ENCODE data around the gene ASCL2.

ASCL2 gene

DNA sequence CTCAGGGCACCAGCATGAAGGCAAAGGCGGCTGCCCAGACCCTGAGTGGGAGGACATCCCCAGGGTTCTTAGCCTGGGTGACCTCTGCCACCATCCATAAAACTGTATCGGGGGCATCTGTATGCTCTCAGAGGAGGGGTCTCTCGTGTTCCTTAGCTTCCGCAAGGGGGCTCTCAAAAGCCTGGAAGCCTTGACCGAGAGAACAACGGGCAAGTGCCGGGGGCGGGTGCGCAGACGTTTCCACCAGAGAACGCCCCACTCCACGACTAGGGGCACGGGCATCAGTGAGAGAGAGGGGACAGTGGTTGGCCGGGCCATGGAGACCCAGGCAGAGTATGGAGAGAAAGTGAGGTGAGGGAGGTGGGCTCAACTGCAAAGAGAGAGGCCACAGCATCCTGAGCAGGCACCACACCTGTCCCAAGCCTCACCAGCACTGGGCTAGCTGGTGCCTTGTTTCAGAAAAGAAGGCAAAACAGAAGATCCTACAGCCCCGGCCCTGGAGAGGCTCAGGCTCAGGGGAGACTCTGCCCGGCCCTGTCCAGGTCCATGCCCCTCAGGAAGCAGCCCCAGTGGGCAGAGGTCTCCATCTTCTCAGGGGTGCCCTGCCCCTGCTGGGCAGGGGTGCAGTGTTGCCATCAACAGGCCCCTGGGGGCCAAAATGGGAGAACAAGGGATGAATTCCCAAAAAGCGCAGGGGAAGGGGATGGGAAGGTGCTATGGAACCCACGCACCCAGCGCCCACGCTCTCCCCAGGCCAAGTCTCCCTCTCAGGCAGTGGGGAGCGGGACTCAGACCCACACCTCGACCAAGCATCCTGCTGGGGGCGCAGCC is 37.3 kb upstream of the ASCL2 start:
- DNase-seq: no peak

DNA sequence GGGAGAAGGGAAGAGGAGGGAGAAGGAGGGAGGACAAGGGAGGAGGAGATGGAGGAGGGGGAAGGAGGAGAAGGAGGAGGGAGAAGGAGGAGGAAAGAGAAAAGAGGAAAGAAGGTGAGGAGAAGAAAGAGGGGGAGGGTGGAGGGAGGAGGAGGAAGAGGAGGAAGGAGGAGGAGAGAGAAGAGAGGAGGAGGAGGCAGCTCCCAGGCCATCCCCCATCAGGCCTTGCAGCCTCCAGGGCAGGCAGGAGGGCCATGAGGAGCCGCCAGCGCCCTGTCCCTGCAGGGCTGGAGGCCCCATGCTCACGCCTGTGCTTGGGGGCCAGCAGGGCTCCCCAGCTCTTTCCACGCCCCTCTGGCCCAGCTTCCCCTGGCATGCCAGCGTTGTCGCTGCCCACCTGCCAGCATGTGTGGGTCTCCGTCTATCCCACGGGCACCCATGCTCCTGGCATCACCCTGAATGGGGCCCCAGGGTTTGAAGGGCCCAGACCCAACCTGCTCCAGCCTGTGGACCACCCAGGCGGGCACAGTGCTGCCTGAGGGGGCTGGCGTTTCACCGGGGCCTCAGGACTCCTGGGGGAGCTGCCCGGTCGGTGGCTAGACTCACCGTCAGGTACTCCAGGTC is 36.6 kb upstream of the ASCL2 start:
- no peak for DNase-seq

DNA sequence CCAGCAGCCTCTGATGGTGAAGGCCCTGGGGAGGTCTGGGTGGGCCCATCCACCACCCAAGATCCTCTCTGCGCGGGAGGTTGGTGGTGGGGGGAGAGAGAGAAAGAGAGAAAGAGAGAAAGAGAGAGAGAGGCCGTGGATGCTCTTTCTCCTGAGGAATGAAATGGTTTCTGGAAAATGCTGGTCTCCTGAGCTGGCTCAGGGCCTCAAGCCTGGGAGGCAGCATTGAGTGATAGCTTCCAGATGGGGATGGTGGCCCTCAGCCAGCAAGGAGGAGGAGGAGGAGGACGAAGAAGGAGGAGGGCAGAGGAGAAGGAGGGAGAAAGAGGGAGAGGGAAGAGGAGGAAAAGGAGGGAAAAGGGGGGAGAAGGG is 36.0 kb upstream of the ASCL2 start:
- no peak for DNase-seq

DNA sequence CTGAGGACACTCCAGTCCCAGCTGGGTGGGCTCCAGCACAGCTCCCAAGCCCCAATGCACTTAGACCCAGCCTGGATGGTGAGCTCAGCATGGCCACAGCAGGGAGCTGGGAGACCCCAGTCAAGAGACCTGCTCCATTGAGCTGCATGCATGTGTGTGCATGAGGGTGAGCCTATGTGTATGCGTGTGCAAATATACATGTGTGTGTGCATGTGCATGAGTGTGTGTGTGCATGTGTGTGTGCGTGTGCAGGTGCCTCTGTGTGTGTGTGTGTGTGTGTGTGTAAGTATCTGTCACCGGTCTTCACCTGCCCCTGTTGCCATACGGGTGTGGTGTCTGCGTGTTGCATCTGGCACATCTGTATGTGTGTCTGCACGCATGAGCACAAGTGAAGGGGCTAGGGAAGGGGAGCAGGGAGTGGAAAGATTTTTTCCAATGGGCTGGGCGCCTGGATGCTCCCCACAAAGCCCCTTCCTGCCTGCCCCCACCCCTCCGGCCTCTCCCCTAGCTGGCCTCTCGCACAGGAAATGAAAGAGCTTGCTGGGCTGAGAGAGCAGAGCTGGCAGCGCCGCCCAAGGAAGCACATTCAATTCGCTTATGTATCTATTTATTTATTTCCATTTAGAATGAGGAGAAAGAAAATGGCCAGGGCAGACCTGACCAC is 35.5 kb upstream of the ASCL2 start:
- DNase-seq: no peak

DNA sequence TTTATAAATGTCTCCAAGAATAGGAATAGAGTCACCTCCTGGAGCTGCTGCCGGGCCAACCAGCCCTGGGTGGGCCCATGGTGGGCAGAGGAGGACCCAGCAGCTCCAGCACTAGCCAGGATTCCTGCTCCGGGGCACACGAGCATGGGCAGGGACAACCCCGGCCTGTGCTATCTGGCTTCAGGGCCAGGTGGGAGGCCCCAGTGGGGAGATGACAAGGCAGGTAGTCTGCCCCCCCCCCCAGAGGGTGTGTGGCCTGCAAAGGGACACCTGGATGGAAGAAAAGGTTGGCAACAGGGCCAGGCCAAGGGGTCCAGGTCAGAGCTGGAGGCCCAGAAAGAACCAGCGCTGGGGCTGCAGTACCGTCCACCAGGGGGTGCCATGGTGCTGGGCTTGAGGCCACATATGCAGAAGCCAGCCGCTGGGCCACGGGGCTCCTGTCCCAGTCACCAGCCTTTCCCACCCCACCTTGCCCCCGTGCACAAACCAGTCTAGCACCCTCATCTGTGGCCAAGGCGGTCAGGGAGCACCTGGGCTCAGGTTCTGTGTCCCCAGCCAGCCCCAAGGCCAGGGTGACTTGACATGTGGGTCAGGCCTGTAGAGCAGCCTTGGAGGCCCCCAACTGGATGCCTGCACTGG is 34.9 kb upstream of the ASCL2 start:
- peak; percentile 38 for DNase-seq

DNA sequence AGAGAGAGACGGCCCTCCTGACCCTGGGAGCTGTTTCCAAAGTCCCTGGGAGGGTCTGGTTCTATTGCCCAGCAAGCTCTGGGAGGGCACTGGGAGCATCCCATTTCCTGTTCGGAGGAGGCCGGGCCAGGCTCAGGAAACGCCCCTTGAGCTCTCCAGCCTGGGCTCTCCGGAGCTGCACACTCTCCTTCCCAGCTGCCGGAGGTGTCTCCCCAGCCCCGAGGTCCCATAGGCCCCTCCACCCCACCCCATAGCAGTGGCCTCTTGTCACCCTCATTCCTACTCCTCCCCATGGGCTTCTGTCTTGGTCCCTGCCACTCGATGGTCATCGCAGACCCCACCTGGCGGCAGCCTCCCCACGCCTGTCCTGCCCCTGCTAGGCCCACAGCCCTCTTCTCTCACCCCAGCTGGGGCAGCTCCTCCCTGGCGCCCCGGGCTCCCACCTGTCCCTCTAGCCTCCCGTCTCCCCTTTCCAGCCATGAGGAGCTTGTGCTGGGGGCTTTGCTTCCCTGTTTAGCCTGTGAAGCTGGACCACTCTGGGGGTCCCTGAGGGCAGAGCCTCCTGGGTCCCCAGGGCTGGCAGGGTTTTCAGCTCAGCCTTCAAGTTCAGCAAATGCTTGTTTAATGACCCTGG is 34.2 kb upstream of the ASCL2 start:
- no peak for DNase-seq

DNA sequence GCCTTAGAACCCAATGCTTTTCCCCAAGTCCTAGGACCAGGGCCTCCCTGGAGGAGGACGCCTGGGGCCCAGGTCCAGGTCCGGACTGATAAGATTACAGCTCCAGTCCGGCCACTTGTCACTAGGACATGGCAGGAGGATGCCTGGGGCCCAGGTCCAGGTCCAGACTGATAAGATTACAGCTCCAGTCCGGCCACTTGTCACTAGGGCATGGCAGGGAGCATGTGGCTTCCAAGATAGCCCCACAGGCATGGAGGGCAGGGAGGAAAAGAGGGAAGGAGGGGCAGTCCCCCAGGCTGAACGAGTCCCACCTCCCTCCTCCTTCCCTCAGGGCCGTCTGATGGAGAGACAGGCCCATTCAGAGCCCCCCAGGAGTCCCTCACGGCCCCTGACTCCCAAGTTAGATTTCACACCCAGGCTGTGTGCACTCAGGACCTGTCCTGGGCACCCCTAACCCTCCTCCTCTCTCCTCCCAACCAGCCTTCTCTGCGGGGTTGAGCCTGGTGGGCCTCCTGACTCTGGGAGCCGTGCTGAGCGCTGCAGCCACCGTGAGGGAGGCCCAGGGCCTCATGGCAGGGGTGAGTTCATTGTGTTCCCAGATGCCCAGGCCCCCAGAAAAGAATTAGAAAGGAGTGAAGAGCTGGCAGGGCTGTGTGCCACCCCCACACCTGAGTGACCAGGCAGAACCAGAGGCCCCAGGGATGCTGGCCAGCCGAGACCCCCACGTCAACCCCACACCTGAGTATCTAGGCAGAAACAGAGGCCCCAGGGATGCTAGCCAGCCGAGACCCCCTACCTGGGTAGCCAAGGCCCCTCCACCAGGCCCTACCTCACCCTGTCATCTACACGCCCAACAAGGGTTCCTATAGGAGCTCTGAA is 33.5 kb upstream of the ASCL2 start:
- no peak for DNase-seq

DNA sequence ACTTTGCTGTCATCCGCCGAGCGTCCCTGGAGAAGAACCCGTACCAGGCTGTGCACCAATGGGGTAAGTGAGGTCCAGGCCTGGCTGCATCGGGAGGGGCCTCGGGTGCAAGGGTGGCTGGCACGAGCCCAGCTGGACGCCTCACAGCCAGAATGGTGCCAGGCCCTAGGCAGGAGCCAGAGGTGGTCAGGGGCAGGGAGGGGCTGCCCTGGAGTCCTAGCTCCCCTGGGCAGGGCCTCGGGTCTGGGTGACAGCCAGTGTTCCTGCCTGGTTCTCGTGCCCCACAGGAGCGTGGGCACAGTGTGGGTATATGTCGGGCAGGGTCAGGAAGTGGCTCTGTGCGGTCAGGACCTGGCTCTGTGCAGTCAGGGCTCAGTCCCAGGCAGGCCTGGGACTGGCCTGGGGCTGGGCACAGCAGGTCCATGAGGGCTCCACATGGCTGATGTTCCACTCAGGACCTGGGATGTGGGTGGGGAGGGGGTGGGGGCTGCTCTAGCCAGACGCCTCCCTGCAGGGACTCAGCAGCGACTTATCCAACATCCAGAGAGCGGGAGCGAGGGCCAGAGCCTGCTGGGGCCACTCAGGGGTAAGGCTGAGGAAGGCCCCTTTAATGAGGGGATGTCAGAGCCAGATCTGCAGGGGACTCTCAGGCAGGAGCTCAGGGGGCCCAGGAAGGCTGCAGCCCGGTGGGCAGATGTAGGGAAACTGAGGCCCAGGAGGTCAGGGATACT is 32.7 kb upstream of the ASCL2 start:
- DNase-seq: no peak

DNA sequence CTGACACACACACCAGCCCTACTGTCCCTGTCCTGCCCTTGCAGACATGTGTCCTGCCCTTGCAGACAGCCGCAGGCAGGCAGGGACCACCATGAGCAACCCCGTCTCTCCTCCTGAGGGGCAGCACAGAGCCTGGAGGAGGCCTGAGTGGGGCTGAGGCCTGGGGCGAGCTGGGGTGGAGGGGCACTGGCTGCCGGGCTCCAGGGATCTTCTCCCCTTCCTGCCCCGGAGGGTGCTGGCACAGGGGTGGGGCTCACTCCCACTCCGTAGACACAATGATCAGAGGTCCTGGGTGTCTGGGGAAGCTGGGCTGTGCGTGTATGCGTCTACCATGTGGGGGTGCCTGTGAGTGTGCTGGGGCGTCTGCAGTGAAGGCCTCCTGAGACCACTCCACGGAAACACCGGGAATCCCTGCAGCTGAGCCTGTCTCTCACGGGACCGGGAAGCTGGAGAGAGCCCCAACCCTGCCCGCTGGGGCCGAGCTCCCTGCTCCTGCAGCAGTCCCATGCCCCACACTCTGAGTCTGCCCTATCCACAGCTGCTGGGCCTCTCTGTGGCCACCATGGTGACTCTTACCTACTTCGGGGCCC is 32.0 kb upstream of the ASCL2 start:
- DNase-seq: no peak

DNA sequence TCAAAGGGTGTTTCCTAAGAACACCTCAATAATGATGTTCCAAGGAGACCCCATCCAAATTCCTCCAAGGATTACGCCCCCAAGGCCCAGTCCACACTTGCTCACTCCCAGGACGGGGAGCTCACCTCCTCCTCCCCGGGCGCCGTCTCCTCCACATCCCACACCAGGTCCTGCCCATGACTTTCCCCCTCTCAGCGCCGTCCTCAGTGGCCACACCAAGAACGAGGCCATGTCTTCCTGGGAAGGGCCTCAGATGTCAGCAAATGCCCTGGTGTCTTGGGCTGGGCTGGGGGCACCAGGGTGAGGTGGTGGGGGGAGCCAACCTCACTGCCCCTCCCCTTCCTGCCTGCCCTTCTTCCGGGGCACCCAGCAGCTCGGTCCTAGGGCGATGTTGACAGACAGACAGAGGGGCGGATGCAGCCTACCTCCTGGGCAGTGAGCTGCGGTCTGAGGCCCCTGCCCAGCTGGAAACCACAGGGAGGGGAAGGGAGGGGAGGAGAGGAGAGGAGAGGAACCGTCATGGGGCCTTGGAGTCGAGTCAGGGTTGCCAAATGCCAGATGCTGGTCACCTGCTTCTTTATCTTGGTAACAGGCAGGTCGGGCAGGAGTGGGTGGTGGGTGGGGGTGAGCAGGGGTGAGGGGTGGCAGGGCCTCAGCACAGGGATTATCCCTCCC is 31.4 kb upstream of the ASCL2 start, which contains the start of the genes C11orf21 and TSPAN32:
Gene C11orf21 (minus strand): TSS at position 288 of the 675 bp plus-strand sequence. CDS start 110 bp downstream, at position 178.
Gene TSPAN32 (plus strand): TSS at position 383 of the 675 bp plus-strand sequence. CDS start 137 bp downstream, at position 520.
- DNase-seq: no peak

DNA sequence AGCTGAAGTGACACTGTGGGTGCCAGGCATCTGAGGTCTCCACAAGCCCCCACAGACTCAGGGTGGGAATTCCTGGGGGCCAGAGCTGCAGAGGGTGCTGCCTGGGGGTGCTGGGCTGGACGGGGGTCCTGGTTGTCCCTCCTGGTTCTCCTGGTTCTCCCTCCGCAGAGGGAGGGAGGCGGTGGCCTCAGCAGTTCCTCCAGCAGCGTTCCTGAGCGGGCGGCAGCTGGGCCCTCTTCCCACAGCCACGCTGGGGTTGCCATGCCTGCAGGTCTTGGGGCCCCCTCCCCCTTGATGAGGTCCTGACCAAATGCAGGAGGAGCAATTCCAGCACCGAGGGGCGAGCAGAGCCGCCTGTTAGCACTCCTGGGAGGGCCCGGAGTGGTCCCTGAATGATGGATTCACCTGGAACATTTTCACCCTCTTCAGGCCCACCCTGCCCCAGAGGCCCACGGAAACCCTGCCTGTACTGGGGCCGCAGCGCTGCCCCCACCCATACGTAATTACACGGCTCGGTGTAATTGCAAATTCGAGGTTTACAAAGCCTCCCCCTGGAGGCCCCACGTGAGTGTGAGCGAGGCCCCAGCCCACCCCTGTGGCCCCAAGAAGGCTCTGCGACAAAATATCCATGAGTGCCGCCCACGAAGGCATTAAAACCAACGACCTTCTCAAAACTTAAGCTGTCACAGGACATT is 30.7 kb upstream of the ASCL2 start:
- DNase-seq: no peak

DNA sequence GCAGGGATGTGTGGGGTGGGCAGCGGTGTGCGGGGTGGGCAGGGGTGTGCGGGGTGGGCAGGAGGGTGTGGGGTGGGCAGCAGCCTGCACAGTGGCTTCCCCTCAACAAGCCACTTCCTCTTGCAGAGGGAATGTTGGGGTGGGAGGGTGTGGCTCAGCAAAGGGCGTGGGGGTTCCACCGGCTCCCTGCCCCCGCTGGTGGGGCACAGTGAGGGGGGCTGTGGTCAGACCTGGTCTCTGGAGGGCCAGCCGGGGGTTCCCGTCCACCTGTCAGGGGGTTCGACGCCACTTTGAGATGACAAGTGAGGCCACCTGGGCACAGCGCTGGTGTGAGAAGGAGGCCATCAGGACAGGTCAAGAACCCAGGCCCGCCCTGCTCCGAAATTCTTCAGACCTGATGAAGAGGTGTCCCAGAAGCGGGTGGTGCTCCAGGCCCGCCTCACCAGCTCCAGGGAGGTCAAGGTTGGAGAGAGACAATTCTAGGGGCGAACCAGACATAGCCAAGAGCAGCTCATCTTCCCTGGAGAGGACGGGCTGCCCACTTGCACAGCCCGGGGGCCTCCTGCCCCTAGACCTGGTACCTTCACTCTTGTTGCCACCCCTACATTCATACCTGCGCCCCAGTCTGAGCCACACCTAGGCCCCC is 30.0 kb upstream of the ASCL2 start:
- no peak for DNase-seq

DNA sequence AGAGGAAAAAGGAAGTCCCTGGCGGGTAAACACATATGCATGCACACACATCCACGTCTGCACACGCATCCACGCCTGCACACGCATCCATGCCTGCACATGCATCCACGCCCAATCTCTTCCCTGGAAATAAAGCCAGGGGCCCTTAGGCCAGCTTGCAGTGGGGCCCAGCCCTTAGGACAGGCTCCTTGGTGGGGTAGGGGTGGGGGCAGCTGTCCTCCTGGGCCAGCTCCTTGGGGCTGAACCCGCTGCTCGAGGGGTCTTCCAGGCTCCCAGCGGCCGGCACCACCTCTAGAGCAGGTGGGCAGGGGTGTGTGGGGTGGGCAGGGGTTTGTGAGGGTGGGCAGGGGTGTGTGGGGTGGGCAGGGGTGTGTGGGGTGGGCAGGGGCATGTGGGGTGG is 29.4 kb upstream of the ASCL2 start:
- DNase-seq: no peak

DNA sequence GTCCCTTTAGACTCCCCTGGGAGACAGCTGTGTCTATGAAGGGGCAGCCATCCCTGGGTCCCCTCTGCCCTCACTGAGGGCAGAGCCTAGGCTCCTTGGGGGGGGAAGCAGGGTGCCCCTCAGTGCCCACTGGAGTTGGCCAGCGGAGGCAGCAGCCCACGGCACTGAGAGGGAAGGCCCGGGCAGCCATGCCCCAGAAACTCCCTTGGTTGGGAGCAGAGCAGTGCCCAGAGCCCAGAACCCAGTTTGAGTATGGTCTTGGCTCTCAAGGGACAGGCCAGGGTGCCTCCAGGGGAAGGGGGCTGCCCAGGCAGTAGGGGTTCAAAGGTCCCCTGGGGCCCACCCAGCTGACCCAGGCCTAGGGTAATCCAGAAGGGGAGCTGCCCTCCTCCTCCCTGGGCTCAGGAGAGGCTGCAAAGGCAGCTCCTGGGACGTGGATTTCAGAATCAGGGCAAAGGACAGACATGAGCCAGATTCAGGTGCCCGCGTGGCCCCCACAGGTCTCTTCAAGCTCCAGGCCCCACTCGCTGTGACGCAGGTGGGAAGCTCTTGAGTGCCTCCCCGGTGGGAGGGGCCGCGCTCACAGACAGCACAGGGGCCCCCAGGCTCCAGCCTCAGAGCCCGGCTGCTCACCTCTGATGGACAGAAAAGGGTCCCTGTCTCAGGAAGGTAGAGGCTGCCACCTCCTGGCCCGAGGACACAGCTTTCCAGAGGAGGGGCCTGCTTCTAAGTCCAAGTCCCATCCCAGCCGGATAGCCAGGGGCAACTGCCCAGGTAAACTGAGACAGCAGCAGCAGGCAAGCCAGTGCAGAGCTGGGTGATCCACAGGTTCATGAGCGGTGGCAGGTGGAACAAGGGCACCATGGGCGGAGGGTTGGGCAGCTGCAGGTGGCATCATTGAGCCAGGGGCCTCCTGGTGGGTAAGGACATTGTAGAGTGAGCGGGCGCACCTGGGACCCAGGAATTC is 28.7 kb upstream of the ASCL2 start:
- peak; percentile 52 for DNase-seq

DNA sequence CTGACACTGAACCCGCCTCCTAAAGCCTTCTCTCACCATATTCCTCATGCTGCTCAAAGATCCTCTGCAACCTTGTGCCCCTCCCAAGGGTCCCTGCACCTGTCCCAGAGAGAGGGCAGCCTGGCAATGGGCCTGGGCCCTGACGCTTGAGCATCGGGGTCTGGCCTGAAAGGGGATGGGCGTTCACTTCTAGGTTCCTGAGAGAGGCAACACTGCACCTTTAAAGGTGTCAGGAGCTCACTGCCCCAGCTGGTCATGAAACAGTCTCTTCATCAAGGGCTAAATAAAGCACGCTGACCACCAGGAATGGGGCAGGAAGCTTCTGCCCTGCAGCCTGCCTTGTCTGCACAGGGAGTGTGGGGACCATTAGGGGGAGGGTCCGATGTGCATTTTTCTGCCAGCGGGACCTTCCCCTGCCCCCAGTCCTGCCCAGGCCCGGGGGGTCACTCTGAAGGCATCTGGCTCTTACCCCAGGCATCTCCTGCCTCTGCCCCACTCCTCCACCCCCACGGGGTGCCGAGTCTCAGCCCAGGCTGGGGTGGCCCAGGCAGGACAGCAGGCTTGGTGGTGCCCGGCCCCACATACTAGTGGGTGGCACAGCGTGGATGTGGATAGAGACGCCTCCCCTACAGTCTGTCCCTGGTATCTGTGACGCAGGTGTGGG is 27.9 kb upstream of the ASCL2 start:
- DNase-seq: no peak

DNA sequence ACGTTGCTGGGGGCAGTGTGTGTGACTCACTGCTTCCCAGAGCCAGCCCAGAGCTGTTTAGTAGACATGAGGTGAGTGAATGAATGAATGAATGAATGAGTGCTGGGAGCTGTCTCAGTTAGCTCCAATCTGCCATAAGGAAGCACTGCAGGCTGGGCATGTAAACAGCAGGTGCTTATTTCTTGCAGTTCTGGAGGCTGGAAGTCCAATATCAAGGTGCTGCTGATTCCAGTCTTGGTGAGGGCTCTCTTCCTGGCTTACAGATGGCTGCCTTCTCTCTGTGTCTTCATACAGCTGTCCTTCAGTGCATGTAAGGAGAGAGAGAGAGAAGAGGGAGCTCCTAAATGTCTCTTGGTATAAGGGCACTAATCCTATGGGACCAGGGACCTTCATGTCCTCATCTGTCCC is 27.2 kb upstream of the ASCL2 start:
- no peak for DNase-seq
